Keratinocyte (primary cell): ENCODE results near the gene SLFN14.

Experiments
- CTCF ChIP-seq, 3 experiments: IDR thresholded peaks in 1 of 3; conservative IDR thresholded peaks in 1 of 3; optimal IDR thresholded peaks in 1 of 3; 2 replicates in 2 of 3; 3 replicates in 1 of 3; pipeline versions ENCODE3 to v1.5.1; 2011; ENCODE audit warnings: low read length in 3 of 3, mild to moderate bottlenecking in 3 of 3, moderate library complexity in 2 of 3, control low read depth in 1 of 3, inconsistent platforms in 1 of 3; ENCODE audit not compliant: insufficient read depth in 2 of 3; ENCODE audit errors: extremely low read depth in 1 of 3
- EZH2 ChIP-seq: IDR thresholded peaks from one replicate; pipeline ENCODE4 v1.6.1; 2012; ENCODE audit warnings: inconsistent platforms, mild to moderate bottlenecking, low read length, moderate library complexity

GRCh38 chr17:35607239-35607847, 46.7 kb upstream of the SLFN14 start:
- TF ChIP-seq CTCF (optimal IDR thresholded peaks at IDR 0.05 in 1 of 3, IDR thresholded peaks at IDR 0.05 in 1 of 3, conservative IDR thresholded peaks at IDR 0.05 in 1 of 3; ENCODE audit: extremely low read depth in 1 of 3, insufficient read depth in 2 of 3, low read length in 3 of 3) (no peak), EZH2 (no peak)
